Measurements from ENCODE around the gene DPH6. TPM values are rescaled to one million over a fixed set of nuclear protein-coding genes. Genes with fewer than 3 reads are reported as not detected.
"Not testable (repeated sequence)": the region's sequence is repeated elsewhere in the genome, so short reads cannot be mapped to it uniquely, and the experiment has no call there.

Gene DPH6
- total RNA-seq, 4 donors from 2014 or later = 7.7 to 12.9 (median 8.5) TPM

DNA sequence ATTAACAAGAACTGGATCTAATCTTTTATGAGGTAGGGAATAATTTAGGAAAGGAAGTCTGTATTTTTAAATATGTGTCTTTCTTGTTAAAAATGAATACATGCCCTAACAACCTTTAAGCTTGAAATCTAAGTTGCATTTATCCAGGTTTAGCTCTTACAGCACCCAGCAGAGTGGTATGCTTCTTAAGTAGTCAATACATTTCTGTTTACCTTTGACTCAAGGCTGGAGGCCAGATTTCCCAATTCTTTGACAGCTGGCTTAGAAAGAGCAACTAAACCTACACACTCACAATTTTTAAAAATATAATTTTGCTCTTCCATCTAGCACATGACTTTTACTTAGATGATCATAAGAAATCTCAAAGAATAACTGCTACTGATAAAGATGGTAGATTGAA is 148.9 kb downstream of the DPH6 start:
- H3K4me1 ChIP-seq = no peaks in the 10 kb centered on the region
- TF ChIP-seq EP300 (IDR thresholded peaks at IDR 0.05) = no peak
- no peak for TF ChIP-seq POLR2A (IDR thresholded peaks at IDR 0.05; ENCODE audit: low read depth)
- no peak for TF ChIP-seq CTCF (IDR thresholded peaks at IDR 0.05)
- TF ChIP-seq POLR2AphosphoS5 (IDR thresholded peaks at IDR 0.05) = no peak
- DNase-seq (ENCODE audit: extremely low spot score) = no peak
- H3K27me3 ChIP-seq = no peaks in the 10 kb centered on the region
- intact Hi-C loops (cut with DNase I) = no loop called here
- H3K27ac ChIP-seq (replicated peaks in 1 of 4) = no peak overlapping the region
- no peaks in the 10 kb centered on the region for H3K36me3 ChIP-seq
- no peaks in the 10 kb centered on the region for H3K9me3 ChIP-seq
- H3K4me3 ChIP-seq = no peak overlapping the region

GRCh38 chr15:35394416-35394815 is 151.5 kb downstream of the DPH6 start:
- no peaks in the 10 kb centered on the region for H3K4me1 ChIP-seq
- TF ChIP-seq CTCF (IDR thresholded peaks at IDR 0.05) = no peak
- no peak for TF ChIP-seq POLR2AphosphoS5 (IDR thresholded peaks at IDR 0.05)
- no peak for TF ChIP-seq EP300 (IDR thresholded peaks at IDR 0.05)
- no peak for TF ChIP-seq POLR2A (IDR thresholded peaks at IDR 0.05; ENCODE audit: low read depth)
- no peaks in the 10 kb centered on the region for H3K27me3 ChIP-seq
- peaks cover 0 to 4% (median 0%) of the 10 kb centered on the region in 4 donors for H3K36me3 ChIP-seq
- H3K4me3 ChIP-seq = no peak overlapping the region
- H3K27ac ChIP-seq (replicated peaks in 1 of 4) = no peak overlapping the region
- DNase-seq (ENCODE audit: extremely low spot score) = no peak
- WGBS = 97% methylated on average over 2 of the region's 2 CpGs
- no peaks in the 10 kb centered on the region for H3K9me3 ChIP-seq
- intact Hi-C loops (cut with DNase I) = no loop called here

- H3K36me3 ChIP-seq = peaks cover 0 to 4% (median 0%) of the 10 kb centered on the region in 4 donors
- TF ChIP-seq CTCF (IDR thresholded peaks at IDR 0.05) (no peak), POLR2A (IDR thresholded peaks at IDR 0.05; ENCODE audit: low read depth) (no peak), EP300 (IDR thresholded peaks at IDR 0.05) (no peak), POLR2AphosphoS5 (IDR thresholded peaks at IDR 0.05) (no peak)
- H3K9me3 ChIP-seq = no peaks in the 10 kb centered on the region
- no peaks in the 10 kb centered on the region for H3K27me3 ChIP-seq
- H3K4me1 ChIP-seq = no peaks in the 10 kb centered on the region
- no peak overlapping the region for H3K27ac ChIP-seq (replicated peaks in 1 of 4)
- WGBS = 86% methylated on average over 2 of the region's 2 CpGs
- no peak overlapping the region for H3K4me3 ChIP-seq
- DNase-seq (ENCODE audit: extremely low spot score) = no peak
- intact Hi-C loops (cut with DNase I) = no loop called here
Observed at GRCh38 chr15:35393398-35393797, 152.6 kb downstream of the DPH6 start.

DNA sequence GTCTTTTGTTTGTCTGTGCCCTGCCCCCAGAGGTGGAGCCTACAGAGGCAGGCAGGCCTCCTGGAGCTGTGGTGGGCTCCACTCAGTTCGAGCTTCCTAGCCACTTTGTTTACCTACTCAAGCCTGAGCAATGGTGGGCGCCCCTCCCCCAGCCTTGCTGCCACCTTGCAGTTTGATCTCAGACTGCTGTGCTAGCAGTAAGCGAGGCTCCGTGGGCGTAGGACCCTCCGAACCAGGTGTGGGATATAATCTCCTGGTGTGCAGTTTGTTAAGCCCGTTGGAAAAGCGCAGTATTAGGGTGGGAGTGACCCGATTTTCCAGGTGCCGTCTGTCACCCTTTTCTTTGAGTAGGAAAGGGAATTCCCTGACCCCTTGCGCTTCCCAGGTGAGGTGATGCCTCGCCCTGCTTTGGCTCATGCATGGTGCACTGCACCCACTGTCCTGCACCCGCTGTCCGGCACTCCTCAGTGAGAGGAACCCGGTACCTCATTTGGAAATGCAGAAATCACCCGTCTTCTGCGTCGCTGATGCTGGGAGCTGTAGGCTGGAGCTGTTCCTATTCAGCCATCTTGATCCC is 154.5 kb downstream of the DPH6 start:
- H3K36me3 ChIP-seq; DNase-seq (ENCODE audit: extremely low spot score); H3K9me3 ChIP-seq; H3K27me3 ChIP-seq; H3K4me1 ChIP-seq; H3K4me3 ChIP-seq; intact Hi-C loops (cut with DNase I); H3K27ac ChIP-seq (replicated peaks in 1 of 4): not testable (repeated sequence)
- 94% methylated on average over 18 of the region's 18 CpGs for WGBS

DNA sequence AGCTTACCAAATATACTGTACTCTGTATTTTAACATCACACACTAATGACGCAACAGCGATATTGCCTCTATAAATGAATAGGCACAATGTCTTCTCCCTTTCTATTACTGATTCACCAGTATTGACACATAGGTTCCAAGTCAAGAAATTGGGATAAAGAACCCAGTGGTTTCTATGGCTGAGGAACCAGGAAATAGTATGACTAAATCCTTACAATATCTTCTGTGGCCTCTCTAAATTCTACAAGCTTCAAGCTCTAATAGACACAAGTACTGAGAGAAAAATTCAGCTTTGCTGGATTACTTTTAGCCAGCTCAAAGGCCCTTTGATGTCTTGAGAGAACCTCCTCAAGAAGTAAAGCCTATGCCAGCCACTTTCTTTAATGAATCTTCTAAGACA is 162.5 kb downstream of the DPH6 start:
- H3K9me3 ChIP-seq = no peaks in the 10 kb centered on the region
- no peak overlapping the region for H3K4me3 ChIP-seq
- intact Hi-C loops (cut with DNase I) = no loop called here
- no peak for DNase-seq (ENCODE audit: extremely low spot score)
- H3K4me1 ChIP-seq = no peaks in the 10 kb centered on the region
- H3K27ac ChIP-seq (replicated peaks in 1 of 4) = no peak overlapping the region
- WGBS = 100% methylated on average over 2 of the region's 2 CpGs
- H3K36me3 ChIP-seq = peaks cover 0 to 4% (median 0%) of the 10 kb centered on the region in 4 donors
- H3K27me3 ChIP-seq = no peaks in the 10 kb centered on the region
- TF ChIP-seq CTCF (IDR thresholded peaks at IDR 0.05) (no peak), POLR2A (IDR thresholded peaks at IDR 0.05; ENCODE audit: low read depth) (no peak), EP300 (IDR thresholded peaks at IDR 0.05) (no peak), POLR2AphosphoS5 (IDR thresholded peaks at IDR 0.05) (no peak)

Measured in esophagus muscularis mucosa (tissue), 4 donors.